Measurements from ENCODE around the gene MRNIP. TPM values are rescaled to one million over a fixed set of nuclear protein-coding genes. Genes with fewer than 3 reads are reported as not detected.
A peak's percentile ranks its signal among the peaks of the same experiment; 100 is the strongest.
"Not testable (repeated sequence)": the region's sequence is repeated elsewhere in the genome, so short reads cannot be mapped to it uniquely, and the experiment has no call there.

Gene MRNIP
- total RNA-seq, 2 donors from 2014 or later = 23.4 to 34.8 TPM

DNA sequence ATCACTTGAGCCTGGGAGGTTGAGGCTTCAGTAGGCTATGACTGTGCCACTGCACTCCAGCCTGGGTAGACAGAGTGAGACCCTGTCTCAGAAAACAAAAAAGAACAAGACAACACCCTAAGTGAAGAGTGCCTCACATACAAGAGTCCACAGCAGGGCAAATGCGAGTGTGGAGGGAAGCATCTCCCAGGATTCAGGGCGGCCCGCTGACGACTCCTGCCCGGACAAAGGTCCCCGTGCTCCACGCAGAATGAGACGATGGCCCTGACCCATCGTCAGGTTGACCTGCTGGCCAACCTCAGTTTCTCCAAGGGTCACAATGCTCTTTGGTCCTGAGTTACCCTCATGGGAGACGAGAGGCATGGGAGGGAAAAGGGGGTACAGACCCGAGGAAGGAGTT lies 18.3 kb downstream of the MRNIP start:
- no peak for ATAC-seq
- Histone ChIP-seq H3K27ac (peak overlapping the region in 3 of 4 donors; percentile 26 to 67 (median 51)), H3K27me3 (no peaks in the 10 kb centered on the region), H3K9me3 (no peaks in the 10 kb centered on the region), H3K4me1 (peaks cover 37% of the 10 kb centered on the region), H3K36me3 (replicated peaks in 1 of 2; ENCODE audit: insufficient read depth in 1 of 2, low read depth in 2 of 2) (peaks cover 16 to 20% of the 10 kb centered on the region in 2 donors), H3K4me3 (no peak overlapping the region)
- 92 to 93% methylated on average over 11 of the region's 11 CpGs for WGBS, 2 donors
- no peak for DNase-seq
- no peak for TF ChIP-seq POLR2A (IDR thresholded peaks at IDR 0.05)
- TF ChIP-seq, protein P1, sequence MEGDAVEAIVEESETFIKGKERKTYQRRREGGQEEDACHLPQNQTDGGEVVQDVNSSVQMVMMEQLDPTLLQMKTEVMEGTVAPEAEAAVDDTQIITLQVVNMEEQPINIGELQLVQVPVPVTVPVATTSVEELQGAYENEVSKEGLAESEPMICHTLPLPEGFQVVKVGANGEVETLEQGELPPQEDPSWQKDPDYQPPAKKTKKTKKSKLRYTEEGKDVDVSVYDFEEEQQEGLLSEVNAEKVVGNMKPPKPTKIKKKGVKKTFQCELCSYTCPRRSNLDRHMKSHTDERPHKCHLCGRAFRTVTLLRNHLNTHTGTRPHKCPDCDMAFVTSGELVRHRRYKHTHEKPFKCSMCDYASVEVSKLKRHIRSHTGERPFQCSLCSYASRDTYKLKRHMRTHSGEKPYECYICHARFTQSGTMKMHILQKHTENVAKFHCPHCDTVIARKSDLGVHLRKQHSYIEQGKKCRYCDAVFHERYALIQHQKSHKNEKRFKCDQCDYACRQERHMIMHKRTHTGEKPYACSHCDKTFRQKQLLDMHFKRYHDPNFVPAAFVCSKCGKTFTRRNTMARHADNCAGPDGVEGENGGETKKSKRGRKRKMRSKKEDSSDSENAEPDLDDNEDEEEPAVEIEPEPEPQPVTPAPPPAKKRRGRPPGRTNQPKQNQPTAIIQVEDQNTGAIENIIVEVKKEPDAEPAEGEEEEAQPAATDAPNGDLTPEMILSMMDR (IDR thresholded peaks at IDR 0.05) = no peak
- intact Hi-C loops (cut with DNase I) = no loop called here

DNA sequence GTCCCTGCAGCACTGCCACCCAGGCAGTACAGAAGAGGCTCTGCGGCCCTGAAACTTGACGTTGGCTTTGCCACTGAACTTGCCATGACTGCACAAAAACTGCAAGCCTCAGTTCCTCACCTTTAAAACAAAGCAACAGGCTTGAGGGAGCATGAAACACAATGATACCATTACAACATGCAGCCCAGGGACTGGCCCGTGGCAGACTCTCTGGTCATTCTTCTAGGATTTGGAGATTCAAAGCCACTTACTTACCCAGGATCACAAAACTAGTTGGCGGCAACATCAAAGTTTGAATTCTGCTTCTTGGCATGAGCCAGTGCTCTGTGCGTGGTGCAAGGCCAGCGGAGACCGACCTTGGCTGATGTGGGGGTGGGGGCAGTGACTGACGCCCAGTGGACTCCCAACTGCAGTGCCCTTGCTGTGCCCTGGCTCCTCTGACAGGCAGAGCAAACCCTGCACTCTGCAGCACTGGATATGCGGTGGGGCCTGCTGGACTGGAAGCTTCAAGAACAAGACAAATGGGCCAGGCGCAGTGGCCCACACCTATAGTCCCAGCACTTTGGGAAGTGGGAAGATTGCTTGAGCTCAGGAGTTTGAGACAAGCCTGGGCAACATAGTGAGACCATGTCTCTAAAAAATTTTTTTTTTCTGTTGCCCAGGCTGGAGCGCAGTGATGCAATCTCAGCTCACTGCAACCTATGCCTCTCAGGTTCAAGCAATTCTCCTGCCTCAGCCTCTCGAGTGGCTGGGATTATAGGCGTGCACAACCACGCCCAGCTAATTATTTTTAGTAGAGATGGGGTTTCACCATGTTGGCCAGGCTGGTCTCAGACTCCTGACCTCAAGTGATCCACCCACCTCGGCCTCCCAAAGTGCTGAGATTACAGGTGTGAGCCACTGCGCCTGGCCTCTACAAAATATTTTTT lies 19.0 kb downstream of the MRNIP start:
- Histone ChIP-seq H3K4me3 (no peak overlapping the region), H3K4me1 (peaks cover 37% of the 10 kb centered on the region), H3K36me3 (replicated peaks in 1 of 2; ENCODE audit: insufficient read depth in 1 of 2, low read depth in 2 of 2) (peaks cover 16 to 20% of the 10 kb centered on the region in 2 donors), H3K27me3 (no peaks in the 10 kb centered on the region), H3K9me3 (no peaks in the 10 kb centered on the region), H3K27ac (peak overlapping the region in 3 of 4 donors; percentile 26 to 67 (median 51))
- ATAC-seq = peak; percentile 79
- WGBS, 2 donors = 44 to 70% methylated on average over 10 to 16 of the region's 16 CpGs
- DNase-seq = peak; percentile 82 to 89 (median 88)
- no peak for TF ChIP-seq POLR2A (IDR thresholded peaks at IDR 0.05)
- TF ChIP-seq, protein P1 (IDR thresholded peaks at IDR 0.05) = no peak
- intact Hi-C loops (cut with DNase I) = no loop called here

DNA sequence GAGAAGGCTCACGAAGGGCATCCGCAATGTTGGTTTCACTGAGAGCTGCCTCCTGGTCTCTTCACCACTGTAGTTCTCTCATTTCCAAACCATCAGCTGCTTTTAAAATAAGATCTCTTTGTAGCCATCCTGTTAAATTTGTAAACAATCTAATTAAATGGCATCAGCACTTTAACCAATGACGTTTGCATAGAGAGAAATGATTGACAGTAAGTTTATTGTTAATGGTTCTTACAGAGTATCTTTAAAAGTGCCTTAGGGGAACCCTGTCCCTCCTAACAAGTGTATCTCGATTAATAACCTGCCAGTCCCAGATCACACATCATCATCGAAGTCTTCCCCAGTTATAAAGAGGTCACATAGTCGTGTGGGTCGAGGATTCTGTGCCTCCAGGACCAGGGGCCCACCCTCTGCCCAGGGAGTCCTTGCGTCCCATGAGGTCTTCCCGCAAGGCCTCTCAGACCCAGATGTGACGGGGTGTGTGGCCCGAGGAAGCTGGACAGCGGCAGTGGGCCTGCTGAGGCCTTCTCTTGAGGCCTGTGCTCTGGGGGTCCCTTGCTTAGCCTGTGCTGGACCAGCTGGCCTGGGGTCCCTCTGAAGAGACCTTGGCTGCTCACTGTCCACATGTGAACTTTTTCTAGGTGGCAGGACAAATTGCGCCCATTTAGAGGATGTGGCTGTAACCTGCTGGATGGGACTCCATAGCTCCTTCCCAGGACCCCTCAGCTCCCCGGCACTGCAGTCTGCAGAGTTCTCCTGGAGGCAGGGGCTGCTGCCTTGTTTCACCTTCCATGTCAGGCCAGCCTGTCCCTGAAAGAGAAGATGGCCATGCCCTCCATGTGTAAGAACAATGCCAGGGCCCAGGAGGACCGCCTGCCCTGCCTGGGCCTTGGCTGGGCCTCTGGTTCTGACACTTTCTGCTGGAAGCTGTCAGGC lies 21.3 kb downstream of the MRNIP start:
- no peaks in the 10 kb centered on the region for H3K27me3 ChIP-seq
- no peak for ATAC-seq
- no peaks in the 10 kb centered on the region for H3K9me3 ChIP-seq
- H3K36me3 ChIP-seq (replicated peaks in 1 of 2; ENCODE audit: insufficient read depth in 1 of 2, low read depth in 2 of 2) = peaks cover 33 to 35% of the 10 kb centered on the region in 2 donors
- peak overlapping the region in 1 of 4 donors; percentile 52 for H3K27ac ChIP-seq
- DNase-seq = no peak
- 77 to 83% methylated on average over 5 to 15 of the region's 15 CpGs for WGBS, 2 donors
- no peak for TF ChIP-seq POLR2A (IDR thresholded peaks at IDR 0.05)
- TF ChIP-seq, protein P1 (IDR thresholded peaks at IDR 0.05) = no peak
- no peak overlapping the region for H3K4me3 ChIP-seq
- intact Hi-C loops (cut with DNase I) = no loop called here
- H3K4me1 ChIP-seq = peaks cover 37% of the 10 kb centered on the region

DNA sequence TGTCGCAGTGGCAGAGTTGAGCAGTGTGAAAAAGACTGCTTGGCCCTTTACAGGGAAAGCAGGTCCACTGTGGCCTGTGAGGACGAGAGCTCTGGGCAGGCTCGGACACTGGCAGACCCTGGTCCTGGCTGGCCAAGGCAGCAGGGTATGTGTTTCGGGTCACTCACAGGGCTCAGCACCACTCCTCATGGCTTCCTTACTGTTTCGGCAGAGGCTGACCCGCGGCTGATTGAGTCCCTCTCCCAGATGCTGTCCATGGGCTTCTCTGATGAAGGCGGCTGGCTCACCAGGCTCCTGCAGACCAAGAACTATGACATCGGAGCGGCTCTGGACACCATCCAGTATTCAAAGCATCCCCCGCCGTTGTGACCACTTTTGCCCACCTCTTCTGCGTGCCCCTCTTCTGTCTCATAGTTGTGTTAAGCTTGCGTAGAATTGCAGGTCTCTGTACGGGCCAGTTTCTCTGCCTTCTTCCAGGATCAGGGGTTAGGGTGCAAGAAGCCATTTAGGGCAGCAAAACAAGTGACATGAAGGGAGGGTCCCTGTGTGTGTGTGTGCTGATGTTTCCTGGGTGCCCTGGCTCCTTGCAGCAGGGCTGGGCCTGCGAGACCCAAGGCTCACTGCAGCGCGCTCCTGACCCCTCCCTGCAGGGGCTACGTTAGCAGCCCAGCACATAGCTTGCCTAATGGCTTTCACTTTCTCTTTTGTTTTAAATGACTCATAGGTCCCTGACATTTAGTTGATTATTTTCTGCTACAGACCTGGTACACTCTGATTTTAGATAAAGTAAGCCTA lies 22.2 kb downstream of the MRNIP start:
- Histone ChIP-seq H3K36me3 (replicated peaks in 1 of 2; ENCODE audit: insufficient read depth in 1 of 2, low read depth in 2 of 2) (peaks cover 34 to 42% of the 10 kb centered on the region in 2 donors), H3K4me1 (peaks cover 37% of the 10 kb centered on the region), H3K27me3 (no peaks in the 10 kb centered on the region), H3K27ac (peak overlapping the region in 1 of 4 donors; percentile 52), H3K4me3 (no peak overlapping the region), H3K9me3 (no peaks in the 10 kb centered on the region)
- DNase-seq = peak in 1 of 4 donors; percentile 37
- 81 to 83% methylated on average over 8 to 19 of the region's 19 CpGs for WGBS, 2 donors
- no peak for TF ChIP-seq POLR2A (IDR thresholded peaks at IDR 0.05)
- TF ChIP-seq, protein P1 (IDR thresholded peaks at IDR 0.05) = no peak
- no peak for ATAC-seq
- intact Hi-C loops (cut with DNase I) = no loop called here

DNA sequence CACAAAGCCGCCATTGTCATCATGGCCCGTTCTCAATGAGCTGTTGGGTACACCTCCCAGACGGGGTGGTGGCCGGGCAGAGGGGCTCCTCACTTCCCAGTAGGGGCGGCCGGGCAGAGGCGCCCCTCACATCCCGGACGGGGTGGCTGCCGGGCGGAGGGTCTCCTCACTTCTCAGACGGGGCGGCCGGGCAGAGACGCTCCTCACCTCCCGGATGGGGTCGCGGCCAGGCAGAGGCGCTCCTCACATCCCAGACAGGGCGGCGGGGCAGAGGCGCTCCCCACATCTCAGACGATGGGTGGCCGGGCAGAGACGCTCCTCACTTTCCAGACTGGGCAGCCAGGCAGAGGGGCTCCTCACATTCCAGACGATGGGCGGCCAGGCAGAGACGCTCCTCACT lies 23.7 kb downstream of the MRNIP start:
- H3K4me3 ChIP-seq; DNase-seq; ATAC-seq; H3K27me3 ChIP-seq; H3K27ac ChIP-seq; intact Hi-C loops (cut with DNase I); H3K9me3 ChIP-seq: not testable (repeated sequence)
- Histone ChIP-seq H3K36me3 (replicated peaks in 1 of 2; ENCODE audit: insufficient read depth in 1 of 2, low read depth in 2 of 2) (peaks cover 43 to 46% of the 10 kb centered on the region in 2 donors), H3K4me1 (peaks cover 34% of the 10 kb centered on the region)
- 97 to 100% methylated on average over 3 to 22 of the region's 28 CpGs for WGBS, 2 donors

All from body of pancreas (tissue), 4 donors.